SKM-1 (cell line): ENCODE measurements around the gene IGFBP3.

ENCODE experiments used
- DNase-seq: peaks from one replicate; lab custom pipeline; 2025; ENCODE audit not compliant: unreplicated experiment; lab: John Stamatoyannopoulos, UW

The IGFBP3 gene

DNA sequence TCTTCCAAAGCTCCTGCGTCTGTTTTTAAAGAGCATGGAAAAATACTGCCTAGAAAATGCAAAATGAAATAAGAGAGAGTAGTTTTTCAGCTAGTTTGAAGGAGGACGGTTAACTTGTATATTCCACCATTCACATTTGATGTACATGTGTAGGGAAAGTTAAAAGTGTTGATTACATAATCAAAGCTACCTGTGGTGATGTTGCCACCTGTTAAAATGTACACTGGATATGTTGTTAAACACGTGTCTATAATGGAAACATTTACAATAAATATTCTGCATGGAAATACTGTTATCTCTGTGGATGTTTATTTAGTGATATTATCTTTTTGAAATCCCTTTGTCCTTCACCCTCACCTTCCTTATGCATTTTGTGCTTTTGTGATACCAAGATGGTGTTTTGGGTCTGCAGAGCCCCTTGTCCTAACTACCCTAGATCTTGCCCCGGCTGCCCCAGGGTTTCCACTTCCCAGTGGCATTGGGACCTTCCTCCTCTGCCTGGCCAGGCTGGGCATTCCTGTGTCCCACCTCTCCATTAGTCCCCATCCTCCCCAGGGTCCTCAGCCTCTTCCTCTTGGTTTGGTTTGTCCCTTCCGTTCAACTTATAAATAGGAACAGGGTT is 27.6 kb downstream of the IGFBP3 start:
- DNase-seq = no peak

DNA sequence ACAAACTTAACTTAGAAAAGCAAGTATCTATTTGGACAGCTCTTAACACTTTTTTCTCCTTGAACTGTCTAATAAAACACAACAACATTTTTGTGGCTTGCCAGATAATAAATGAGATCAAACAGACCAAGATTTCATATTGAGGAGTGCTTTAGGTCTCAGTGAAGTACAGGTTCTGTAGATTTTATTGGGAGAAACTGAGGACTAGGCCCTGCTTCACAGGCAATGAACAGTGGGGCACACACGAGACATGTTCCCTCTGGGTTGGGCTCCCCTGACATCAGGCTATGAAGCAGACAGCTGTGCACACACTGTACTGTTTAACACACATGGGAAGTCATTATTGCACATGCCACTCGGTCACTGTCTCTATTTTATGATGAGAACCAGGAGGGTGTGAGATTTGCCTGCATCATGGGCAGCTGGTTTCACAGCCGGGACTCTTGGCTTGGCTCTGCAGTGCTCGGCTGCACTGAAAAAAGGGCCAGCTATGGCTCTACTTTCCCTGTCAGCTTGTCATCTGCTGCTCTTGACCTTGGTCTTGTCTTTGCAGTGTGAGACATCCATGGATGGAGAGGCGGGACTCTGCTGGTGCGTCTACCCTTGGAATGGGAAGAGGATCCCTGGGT is 28.6 kb downstream of the IGFBP3 start:
- DNase-seq = no peak

DNA sequence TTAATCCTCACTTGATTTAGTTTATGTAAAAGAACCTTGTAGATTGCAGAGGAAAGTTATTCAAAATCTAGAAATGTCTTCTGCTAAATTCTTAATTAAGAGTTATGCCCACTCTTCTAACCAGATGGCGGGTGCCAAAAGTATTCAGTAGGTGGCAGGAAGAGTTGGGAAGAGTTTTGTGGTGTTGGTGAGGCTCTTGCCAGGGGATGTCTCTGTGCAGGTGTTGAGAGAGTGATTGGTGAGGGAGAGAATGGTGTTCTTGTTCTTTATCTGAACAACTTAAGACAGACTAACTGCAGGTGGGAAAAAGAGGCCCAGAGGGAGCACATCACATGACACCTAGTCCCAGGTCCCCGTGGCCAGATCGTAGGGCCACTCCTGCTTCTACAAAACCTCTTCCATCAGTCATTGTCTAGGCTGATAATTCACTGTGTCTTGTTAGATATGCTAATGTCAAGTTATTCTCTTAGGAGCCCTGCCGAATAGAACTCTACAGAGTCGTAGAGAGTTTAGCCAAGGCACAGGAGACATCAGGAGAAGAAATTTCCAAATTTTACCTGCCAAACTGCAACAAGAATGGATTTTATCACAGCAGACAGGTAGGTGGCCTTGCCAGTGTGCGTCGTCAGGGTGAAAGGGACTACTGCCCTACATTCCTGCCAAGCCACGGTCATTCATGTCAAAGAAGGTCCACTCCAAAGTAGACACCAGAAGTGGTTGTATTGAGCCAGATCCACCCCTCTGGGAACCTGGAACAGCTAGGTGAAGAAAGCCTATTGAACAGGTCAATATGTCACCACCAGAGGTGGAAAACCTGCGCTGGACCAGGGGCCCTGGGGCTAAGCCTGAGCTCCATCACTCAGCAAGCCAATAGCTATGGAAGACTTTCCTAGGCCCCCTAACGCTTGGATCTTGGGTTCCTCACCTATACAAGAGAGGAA is 29.3 kb downstream of the IGFBP3 start:
- no peak for DNase-seq

DNA sequence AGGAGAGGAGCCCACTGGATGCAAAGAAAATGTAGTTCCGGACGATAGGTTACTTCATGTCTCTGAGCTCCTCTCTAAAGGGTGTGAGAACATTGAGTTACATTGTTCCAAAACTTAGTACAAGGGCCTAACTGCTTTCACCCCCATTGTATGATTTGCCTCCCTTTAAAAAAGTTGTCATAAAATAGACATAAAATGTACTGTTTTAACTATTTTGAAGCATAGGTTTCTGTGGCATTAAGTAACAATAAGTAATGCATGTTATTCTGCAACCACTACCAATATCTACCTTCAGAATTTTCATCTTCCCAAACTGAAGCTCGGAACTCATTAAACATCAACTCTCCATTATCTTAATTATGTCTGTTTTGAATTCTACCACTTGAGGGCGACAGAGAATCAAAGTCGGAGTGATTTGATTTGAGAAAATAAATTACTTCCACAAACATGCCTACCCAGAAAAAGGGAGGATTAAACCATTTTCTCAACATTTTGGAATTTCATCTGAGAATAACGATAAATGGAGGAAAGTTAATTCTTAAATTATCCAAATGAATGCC is 30.1 kb downstream of the IGFBP3 start:
- DNase-seq = no peak

DNA sequence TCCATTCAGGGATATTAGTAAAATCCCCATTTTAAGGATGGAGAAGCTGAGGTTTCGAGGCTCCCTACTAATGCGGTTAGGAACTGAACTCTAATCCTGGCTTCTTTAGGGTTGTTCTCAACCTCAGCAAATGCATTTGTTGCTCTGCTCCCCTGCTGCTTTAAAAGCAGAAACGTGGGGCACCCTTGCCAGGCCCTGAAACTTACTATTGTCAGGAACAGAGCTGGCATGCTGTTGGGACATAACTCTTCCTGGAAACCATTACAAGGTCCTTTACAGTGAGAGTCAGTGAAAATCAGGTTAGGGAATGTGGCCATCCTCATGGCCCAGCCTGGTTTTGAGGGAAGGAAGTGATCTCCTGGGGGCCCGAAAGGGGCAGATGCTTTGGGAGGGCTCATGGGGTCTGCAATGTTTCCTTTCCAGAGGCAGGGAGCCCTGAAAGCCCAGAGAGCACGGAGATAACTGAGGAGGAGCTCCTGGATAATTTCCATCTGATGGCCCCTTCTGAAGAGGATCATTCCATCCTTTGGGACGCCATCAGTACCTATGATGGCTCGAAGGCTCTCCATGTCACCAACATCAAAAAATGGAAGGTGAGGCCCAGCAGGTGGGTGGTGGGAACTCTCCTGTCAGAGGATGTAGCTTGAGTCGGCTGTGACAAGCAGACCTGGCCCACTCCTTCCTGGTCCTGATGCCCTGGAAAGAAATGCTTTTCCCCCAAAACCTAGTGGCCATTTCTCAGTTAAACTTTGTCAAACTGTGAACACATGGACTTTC is 30.8 kb downstream of the IGFBP3 start:
- DNase-seq = no peak

DNA sequence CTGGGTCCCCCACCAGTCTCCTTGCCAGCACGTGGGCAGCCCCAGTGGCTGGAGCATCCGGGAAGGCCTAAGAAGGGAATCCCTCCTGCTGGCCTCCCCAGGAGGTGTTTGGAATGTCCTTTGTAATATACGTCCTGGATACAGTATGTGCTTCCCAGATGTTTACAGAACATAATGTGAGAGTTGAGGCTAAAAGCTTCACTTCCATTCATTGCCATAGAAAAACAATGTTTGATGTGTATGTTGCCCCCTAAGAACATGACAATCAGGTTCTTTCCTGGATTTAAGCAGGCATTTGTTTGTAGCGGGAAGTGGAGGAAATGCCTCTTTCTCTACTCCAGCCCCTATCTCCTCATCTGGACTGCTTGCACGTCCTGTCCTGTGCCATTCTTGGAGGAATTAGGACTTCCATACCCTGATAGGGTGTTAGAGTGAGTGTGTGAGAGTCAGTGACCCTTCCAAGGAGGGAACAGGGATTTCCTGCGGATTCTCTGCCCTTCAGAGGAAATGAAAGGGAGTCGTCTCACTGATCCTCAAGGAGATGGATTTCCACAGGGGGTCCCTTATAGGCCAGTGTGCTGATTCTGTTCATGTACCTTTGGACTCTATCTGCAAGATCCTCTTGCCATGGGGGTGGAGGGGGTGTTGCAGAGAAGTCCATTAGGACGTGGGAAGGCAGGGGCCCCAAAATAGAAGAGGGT is 31.6 kb downstream of the IGFBP3 start:
- no peak for DNase-seq

DNA sequence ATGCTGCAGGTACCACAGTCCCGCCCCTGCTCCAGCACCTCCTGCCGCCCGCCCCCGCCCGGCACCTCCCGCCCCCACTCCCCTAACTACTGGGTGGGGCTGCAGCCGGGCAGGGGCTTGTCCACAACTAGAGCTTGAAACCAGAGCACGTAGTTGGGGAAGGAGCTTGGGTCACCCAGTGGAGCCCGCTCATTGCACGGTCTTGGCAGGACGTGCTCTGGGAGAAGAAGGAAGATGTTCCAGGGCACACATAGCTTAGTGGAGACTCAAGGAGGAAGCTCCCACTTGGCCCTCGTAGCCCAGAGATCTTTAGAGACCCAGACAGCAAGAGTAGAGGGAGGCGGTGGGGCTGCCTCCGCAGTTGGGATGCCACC is 32.1 kb downstream of the IGFBP3 start:
- no peak for DNase-seq

DNA sequence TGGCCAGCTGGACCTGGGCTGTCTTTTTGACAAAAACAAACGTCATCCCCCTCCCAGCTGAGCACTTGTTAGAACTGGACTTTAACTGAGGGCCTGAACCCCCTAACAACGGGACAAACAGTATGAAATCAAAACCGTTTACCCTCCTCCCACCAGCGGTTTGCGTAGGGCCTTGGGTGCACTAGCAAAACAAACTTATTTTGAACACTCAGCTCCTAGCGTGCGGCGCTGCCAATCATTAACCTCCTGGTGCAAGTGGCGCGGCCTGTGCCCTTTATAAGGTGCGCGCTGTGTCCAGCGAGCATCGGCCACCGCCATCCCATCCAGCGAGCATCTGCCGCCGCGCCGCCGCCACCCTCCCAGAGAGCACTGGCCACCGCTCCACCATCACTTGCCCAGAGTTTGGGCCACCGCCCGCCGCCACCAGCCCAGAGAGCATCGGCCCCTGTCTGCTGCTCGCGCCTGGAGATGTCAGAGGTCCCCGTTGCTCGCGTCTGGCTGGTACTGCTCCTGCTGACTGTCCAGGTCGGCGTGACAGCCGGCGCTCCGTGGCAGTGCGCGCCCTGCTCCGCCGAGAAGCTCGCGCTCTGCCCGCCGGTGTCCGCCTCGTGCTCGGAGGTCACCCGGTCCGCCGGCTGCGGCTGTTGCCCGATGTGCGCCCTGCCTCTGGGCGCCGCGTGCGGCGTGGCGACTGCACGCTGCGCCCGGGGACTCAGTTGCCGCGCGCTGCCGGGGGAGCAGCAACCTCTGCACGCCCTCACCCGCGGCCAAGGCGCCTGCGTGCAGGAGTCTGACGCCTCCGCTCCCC is 32.7 kb downstream of the IGFBP3 start, which contains the start of gene IGFBP1:
IGFBP1 (plus strand) TSS at position 304 of the 808 bp plus-strand sequence; CDS start at position 469, 165 bp downstream.
- no peak for DNase-seq

DNA sequence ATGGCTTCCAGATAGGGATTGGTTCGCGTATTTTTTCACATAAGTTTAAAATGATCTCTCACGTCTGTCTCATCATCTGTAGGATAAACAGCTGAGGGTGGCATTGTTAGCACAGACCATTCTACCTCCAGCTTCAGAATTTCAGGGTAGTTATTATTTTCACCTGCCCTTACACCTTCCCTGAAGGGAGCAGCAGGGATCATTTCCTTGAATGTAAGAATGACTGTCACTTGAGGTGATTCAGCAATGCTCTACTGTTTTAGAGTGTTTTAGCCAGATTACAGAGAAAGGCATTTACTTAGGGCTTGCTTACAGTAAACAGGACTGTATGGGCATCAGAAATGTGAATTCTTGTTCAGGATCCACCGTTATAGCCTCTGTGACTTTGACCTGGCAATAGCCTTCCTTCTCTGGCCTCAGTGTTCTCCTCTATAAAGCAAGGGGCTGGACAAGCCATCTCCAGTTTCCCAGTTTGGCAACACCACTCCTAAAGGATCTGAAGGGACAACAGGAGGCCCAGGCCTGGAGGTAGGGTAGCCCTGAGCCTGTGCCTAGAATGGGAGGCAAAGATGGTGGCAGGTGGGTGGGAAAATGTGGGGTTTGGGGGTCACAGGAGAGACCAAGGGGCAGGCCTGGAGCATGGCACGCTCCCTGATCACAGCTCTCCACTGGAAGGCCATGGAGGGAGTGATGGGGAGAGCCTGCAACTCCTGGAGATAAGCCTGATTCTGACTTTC is 34.0 kb downstream of the IGFBP3 start:
- DNase-seq = no peak

DNA sequence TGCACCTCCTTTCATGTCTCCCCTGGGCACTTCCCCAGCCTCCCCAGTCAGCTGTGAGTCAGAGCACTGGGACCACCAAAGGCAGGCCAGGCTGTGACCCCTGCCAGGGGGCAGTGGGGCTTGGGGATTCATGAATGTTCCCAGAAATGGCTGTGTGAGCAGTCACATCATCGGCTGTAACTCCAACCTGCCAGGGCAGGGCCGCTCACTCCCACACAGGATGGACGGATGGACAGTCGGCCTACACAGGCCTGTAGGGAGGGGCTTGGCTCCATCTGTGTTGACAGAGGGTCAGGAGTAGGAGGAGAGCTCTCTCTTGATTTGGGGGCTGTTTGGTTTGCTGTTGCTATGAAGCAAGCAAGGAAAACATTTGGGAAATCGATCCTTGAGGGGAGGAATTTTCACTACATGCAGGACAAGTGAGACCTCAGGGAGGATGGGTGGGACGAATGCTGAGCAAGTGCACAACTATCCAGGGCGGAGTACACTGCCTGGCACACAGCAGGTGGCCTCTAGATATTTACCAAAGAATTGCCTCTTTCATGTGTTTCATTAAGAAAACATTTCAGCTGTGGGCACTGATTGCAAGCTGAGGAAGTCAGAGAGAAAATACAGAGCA is 35.7 kb downstream of the IGFBP3 start:
- DNase-seq = no peak

DNA sequence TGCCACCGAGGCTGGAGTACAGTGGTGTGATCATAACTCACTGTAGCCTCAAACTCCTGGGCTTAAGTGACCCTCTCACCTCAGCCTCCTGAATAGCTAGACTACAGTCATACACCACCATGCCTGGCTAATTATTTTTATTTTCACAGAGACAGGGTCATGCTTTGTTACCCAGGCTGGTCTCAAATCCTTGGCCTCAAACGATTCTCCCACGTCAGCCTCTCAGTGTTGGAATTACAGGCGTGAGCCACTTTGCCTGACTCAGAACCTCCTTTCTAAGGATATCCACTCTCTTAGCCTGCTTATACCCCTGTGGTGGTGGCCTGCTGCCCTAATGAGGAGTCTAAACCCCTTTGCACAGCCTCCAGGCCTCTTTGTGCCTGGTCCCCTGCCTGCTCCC is 36.9 kb downstream of the IGFBP3 start:
- no peak for DNase-seq

DNA sequence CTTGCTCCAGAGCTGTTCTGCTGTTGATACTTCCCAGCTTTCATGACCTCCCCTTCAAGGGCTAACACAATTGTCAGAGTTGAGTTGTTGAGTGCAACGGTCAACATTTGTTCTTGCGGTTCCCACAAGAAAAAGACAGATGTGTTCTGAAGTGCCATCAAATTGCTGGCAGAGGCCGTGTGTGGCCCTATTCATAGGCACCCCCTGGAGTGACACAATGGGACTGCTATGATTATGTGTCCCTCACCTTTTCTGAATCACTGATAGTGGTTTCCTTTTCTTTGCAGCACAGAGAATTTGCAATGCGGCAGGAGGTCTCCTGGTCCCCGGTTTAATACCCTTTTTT is 38.6 kb downstream of the IGFBP3 start:
- no peak for DNase-seq

DNA sequence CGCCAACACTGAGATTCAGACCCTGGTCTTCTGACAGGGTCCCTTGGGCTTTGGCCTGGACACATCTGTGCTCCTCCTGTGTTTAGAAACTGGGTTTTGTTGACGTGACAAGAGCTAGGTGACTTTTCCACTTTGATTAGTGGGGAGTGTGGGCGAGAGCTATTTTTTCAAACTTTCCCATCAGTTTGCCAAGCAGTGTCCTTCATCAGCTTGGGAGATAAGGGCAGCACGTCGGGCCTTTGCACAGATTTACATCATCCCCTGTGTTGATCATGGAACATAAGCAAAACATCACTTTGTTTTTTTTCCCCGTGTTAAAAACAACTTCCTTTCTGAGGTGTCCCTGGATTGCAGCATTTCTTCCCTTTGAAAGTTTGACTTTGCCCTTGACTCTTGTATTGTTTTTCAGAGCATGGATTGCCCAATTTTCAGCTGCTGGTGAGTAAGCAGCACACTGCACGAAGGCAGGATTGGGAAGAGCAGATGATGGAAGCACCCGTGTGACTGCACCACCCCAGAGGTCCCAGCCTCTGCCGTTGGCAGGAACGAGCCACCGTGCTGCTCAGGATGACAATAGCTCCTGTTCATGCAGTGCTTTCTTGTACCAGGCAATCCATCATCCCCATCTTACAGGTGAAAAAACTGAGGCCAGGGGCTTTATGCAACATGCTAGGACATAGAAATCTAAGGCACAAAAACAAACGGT is 39.2 kb downstream of the IGFBP3 start:
- no peak for DNase-seq

DNA sequence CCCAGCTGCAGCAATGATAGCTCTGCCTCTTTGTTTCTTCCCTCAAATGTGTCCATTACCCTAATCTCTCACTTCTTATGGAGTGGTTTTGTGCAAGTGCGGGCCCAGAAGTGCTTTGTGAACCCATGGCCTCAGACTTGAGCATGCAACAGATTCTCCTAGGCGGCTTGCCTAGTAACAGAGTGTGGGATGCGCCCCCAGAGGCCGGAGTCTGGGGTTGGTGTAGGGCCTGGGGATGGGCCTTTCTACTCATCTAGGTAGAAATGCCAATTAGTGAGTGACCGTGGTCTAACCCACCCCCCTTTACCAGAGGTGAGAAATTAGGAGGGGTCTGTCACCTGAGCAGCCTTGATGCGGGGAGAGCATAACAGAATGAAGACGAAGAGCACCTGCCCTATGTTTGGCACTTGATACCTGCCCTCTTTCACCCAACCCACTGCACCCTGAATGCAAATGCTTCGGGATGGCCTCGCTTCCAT is 39.8 kb downstream of the IGFBP3 start:
- DNase-seq = no peak

DNA sequence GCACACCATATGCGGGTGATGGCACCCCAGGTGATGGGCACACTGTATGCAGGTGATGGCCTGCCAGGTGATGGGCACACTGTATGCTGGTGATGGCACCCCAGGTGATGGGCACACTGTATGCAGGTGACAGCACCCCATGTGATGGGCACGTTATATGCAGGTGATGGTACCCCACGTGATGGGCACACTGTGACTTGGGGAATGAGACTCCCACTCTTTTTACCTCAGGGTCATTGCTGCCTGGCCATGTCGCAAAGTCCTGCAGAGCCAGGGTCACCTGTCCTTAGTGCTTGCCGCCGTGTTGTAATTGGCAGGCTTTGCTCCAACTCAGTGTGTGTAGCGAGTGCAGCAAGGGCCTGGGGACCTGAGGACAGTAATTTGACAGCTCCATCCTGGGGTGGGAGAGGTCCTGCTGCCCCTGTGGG is 40.6 kb downstream of the IGFBP3 start:
- DNase-seq = no peak

DNA sequence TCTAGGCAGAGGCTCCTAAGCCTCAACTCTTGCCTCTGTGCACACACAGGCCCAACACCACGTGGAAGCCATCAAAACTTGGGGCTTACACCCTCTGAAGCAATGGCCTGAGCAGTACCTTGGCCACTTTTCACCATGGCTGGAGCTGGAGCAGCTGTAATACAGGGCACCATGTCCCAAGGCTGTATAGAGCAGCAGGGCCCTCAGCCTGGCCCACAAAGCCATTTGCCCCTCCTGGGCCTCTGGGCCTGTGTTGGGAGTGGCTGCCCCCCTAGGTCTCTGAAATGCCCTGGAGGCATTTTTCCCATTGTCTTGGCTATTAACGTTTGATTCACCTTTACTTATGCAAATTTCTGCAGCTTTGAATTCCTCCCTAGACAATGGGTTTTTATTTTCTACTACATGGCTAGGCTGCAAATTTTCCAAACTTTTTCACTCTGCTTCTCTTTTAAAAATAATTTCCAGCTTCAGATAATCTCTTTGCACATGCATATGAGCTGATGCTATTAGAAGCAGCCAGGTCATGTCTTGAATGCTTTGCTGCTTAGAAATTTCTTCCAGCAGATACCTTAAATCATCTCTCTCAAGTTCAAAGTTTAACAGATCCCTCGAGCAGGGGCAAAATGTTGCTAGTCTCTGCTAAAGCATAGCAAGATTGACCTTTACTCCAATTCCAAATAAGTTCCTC is 42.5 kb downstream of the IGFBP3 start:
- DNase-seq = no peak

DNA sequence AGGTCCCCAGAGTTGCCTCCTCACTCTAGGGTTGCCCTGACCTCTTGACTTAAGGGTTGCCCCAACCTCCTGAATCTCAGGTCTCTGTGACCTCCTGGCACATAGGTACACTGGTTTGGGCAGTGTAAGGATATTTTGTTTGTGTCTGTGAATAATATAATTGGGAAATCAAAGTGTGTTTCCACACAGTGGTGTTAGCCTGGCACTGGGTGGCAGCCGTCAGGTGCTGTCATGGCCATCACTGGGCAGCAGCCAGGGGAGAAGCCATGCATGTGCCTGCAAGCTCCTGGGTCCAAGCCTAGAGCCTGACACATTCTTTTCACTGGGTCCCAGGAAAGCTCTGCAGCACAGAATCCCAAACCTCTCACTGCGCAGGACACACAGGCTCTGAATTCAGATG is 44.6 kb downstream of the IGFBP3 start:
- no peak for DNase-seq
